Sigmoid colon (tissue), 4 donors: ENCODE measurements around the gene GSTO2.

Experiments
- EP300 ChIP-seq, 4 donors: sonication (generic); formaldehyde crosslinking; IDR thresholded peaks; one replicate each; pipeline ENCODE4 v1.6.1; 2017; ENCODE audit warnings: antibody characterized with exemption in 4 of 4
- POLR2A ChIP-seq, 2 donors: fragments of 450-650 bp; IDR thresholded peaks; one replicate each; pipeline ENCODE4 v1.6.1; 2016; ENCODE audit warnings: antibody characterized with exemption in 2 of 2, mild to moderate bottlenecking in 2 of 2, moderate library complexity in 2 of 2

DNA sequence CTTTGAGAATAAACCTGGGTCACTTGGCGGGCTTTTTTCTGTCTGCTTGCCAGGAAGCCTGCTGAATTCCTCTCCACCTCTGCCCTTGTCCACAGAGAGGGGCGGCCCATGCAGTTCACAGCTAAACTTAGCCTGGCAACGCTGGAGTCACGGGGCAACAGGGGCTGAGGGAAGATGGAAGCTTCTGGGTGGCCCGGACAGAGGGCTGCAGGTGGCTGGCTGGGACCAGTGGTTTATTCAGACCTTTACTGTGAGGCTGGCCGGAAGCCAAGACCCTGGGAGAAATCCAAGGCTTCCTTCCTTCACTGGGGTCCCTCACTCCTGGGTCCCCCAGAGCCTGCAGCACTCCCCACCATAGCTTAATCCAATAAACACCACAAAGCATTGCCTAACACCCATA, 52.2 kb downstream of the GSTO2 start:
- TF ChIP-seq POLR2A (IDR thresholded peaks at IDR 0.05), result no peak
- TF ChIP-seq EP300 (IDR thresholded peaks at IDR 0.05), result no peak
